Astrocyte (in vitro differentiated cells and primary cell): ENCODE data around the gene PFN4. TPM values are rescaled to one million over a fixed set of nuclear protein-coding genes. Genes with fewer than 3 reads are reported as not detected.

Experiments used
- DNase-seq: peaks from one replicate; pipeline ENCODE4 v3.0.0-alpha.2; 2010; ENCODE audit warnings: low read depth
- FAIRE-seq: peaks from 2 replicates; lab custom pipeline; 2011; peaks lifted over from hg19 to GRCh38; lab: Jason Lieb, UNC
- H2AFZ ChIP-seq: 2 replicates; pipeline ENCODE4 v1.6.0; 2012; ENCODE audit warnings: low read depth, low read length, inconsistent platforms
- H3K27ac ChIP-seq: 2 replicates; pipeline ENCODE4 v1.5.1; 2011; ENCODE audit warnings: low read depth, low read length, inconsistent platforms
- H3K27me3 ChIP-seq: 2 replicates; pipeline ENCODE4 v1.6.0; 2011; ENCODE audit warnings: low read length, inconsistent platforms; ENCODE audit not compliant: insufficient read depth
- H3K36me3 ChIP-seq: 2 replicates; pipeline ENCODE4 v1.5.1; 2011; ENCODE audit warnings: low read length, inconsistent platforms; ENCODE audit not compliant: insufficient read depth
- H3K4me1 ChIP-seq: 2 replicates; pipeline ENCODE4 v1.5.1; 2011; ENCODE audit warnings: low read length, inconsistent platforms; ENCODE audit not compliant: insufficient read depth
- H3K4me2 ChIP-seq: 2 replicates; pipeline ENCODE4 v1.6.0; 2012; ENCODE audit warnings: low read length, inconsistent platforms
- H3K4me3 ChIP-seq: 2 replicates; pipeline ENCODE4 v1.5.1; 2011; ENCODE audit warnings: low read depth, mild to moderate bottlenecking, low read length, inconsistent platforms; ENCODE audit not compliant: insufficient read depth
- H3K79me2 ChIP-seq: 2 replicates; pipeline ENCODE4 v1.6.0; 2012; ENCODE audit warnings: mild to moderate bottlenecking, low read length, inconsistent platforms; ENCODE audit not compliant: insufficient read depth
- H3K9ac ChIP-seq: 2 replicates; pipeline ENCODE4 v1.6.0; 2012; ENCODE audit warnings: mild to moderate bottlenecking, low read length, inconsistent platforms
- H3K9me3 ChIP-seq: 2 replicates; pipeline ENCODE4 v1.5.1; 2012; ENCODE audit warnings: low read depth, mild to moderate bottlenecking, low read length, inconsistent platforms; ENCODE audit not compliant: insufficient read depth
- H4K20me1 ChIP-seq: 2 replicates; pipeline ENCODE4 v1.6.0; 2012; ENCODE audit warnings: low read length, inconsistent platforms; ENCODE audit not compliant: insufficient read depth
- H3K27ac Mint-ChIP-seq: one replicate; pipeline ENCODE4 v1.8.0; 2021; ENCODE audit warnings: mild to moderate bottlenecking, mixed read lengths; ENCODE audit not compliant: unreplicated experiment
- H3K27me3 Mint-ChIP-seq: one replicate; pipeline ENCODE4 v1.8.0; 2021; ENCODE audit warnings: low read depth, mixed read lengths; ENCODE audit not compliant: unreplicated experiment
- H3K36me3 Mint-ChIP-seq: one replicate; pipeline ENCODE4 v1.8.0; 2021; ENCODE audit warnings: low read depth, mixed read lengths; ENCODE audit not compliant: unreplicated experiment
- H3K4me1 Mint-ChIP-seq: one replicate; pipeline ENCODE4 v1.8.0; 2021; ENCODE audit warnings: low read depth, mixed read lengths; ENCODE audit not compliant: unreplicated experiment
- H3K4me3 Mint-ChIP-seq: one replicate; pipeline ENCODE4 v1.8.0; 2021; ENCODE audit warnings: mild to moderate bottlenecking, moderate library complexity, mixed read lengths; ENCODE audit not compliant: unreplicated experiment
- H3K9me3 Mint-ChIP-seq: one replicate; pipeline ENCODE4 v1.8.0; 2021; ENCODE audit warnings: mild to moderate bottlenecking, mixed read lengths; ENCODE audit not compliant: unreplicated experiment
- CTCF ChIP-seq: IDR thresholded peaks from 2 replicates; pipeline ENCODE4 v1.5.1; 2011; ENCODE audit warnings: low read depth, mild to moderate bottlenecking, inconsistent platforms, low read length, moderate library complexity; ENCODE audit not compliant: insufficient read depth
- EZH2 ChIP-seq: IDR thresholded peaks from 2 replicates; pipeline ENCODE4 v1.6.1; 2012; ENCODE audit warnings: mild to moderate bottlenecking, low read length, inconsistent platforms; ENCODE audit not compliant: insufficient read depth
- total RNA-seq: library from RNA; stranded (reverse); gene quantifications from 2 replicates; pipeline ENCODE4 v1.2.1, GENCODE V29; 2021

PFN4 gene
- total RNA-seq, 1 donor from 2014 or later, result 0.64 TPM

GRCh38 chr2:24080701-24081100 lies 42.4 kb downstream of the PFN4 start:
- Histone ChIP-seq H3K9me3 (no peaks in the 10 kb centered on the region), H3K27me3 (no peaks in the 10 kb centered on the region), H3K36me3 (peaks cover 21% of the 10 kb centered on the region), H3K9ac (no peak overlapping the region), H3K27ac (no peak overlapping the region), H2AFZ (no peak overlapping the region), H3K4me3 (no peak overlapping the region), H3K4me2 (no peak overlapping the region), H3K79me2 (peaks cover 14% of the 10 kb centered on the region), H3K4me1 (peaks cover 12% of the 10 kb centered on the region), H4K20me1 (no peaks in the 10 kb centered on the region)
- Mint-ChIP-seq H3K27me3 (no peaks in the 10 kb centered on the region), H3K27ac (no peak overlapping the region), H3K9me3 (no peaks in the 10 kb centered on the region), H3K4me3 (no peak overlapping the region), H3K4me1 (peaks cover 5% of the 10 kb centered on the region), H3K36me3 (peaks cover 16% of the 10 kb centered on the region)
- TF ChIP-seq EZH2, result no peak
- TF ChIP-seq CTCF, result no peak
- no peak for FAIRE-seq
- DNase-seq, result no peak

- Mint-ChIP-seq H3K9me3 (no peaks in the 10 kb centered on the region), H3K27me3 (no peaks in the 10 kb centered on the region), H3K36me3 (peaks cover 16% of the 10 kb centered on the region), H3K4me3 (peak overlapping the region; percentile 98), H3K4me1 (peaks cover 3% of the 10 kb centered on the region), H3K27ac (no peak overlapping the region)
- H3K27ac ChIP-seq, result no peak overlapping the region
- TF ChIP-seq EZH2 (no peak), CTCF (no peak)
- no peak for FAIRE-seq
- no peaks in the 10 kb centered on the region for H3K9me3 ChIP-seq
- H3K36me3 ChIP-seq, result peaks cover 24% of the 10 kb centered on the region
- peaks cover 8% of the 10 kb centered on the region for H3K4me1 ChIP-seq
- H3K79me2 ChIP-seq, result peaks cover 33% of the 10 kb centered on the region
- peak overlapping the region; percentile 98 for H3K9ac ChIP-seq
- no peak for DNase-seq
- H4K20me1 ChIP-seq, result peaks cover 5% of the 10 kb centered on the region
- H3K27me3 ChIP-seq, result no peaks in the 10 kb centered on the region
- peak overlapping the region; percentile 91 for H3K4me2 ChIP-seq
- H3K4me3 ChIP-seq, result peak overlapping the region; percentile 56
- peak overlapping the region; percentile 70 for H2AFZ ChIP-seq
These were observed 45.3 kb downstream of the PFN4 start for GRCh38 chr2:24077879-24078278.

- Histone ChIP-seq H3K27ac (no peak overlapping the region), H3K4me3 (peak overlapping the region; percentile 56), H3K9me3 (no peaks in the 10 kb centered on the region), H3K36me3 (peaks cover 24% of the 10 kb centered on the region), H3K4me2 (peak overlapping the region; percentile 91), H3K4me1 (peaks cover 8% of the 10 kb centered on the region), H3K9ac (peak overlapping the region; percentile 98), H4K20me1 (peaks cover 8% of the 10 kb centered on the region), H3K79me2 (peaks cover 35% of the 10 kb centered on the region), H3K27me3 (no peaks in the 10 kb centered on the region), H2AFZ (peak overlapping the region; percentile 70)
- no peak for TF ChIP-seq CTCF
- TF ChIP-seq EZH2, result no peak
- H3K27ac Mint-ChIP-seq, result no peak overlapping the region
- peaks cover 15% of the 10 kb centered on the region for H3K36me3 Mint-ChIP-seq
- H3K4me1 Mint-ChIP-seq, result peaks cover 3% of the 10 kb centered on the region
- no peak for FAIRE-seq
- no peak for DNase-seq
- H3K4me3 Mint-ChIP-seq, result peak overlapping the region; percentile 98
- H3K27me3 Mint-ChIP-seq, result no peaks in the 10 kb centered on the region
- no peaks in the 10 kb centered on the region for H3K9me3 Mint-ChIP-seq
These were observed 45.6 kb downstream of the PFN4 start for GRCh38 chr2:24077535-24077877.
